ENCODE results near the gene TFAP2B.

- no peak for TF ChIP-seq CTCF (conservative IDR thresholded peaks at IDR 0.05; ENCODE audit: low read length)
- no peak for TF ChIP-seq EZH2phosphoT487 (IDR thresholded peaks at IDR 0.05; ENCODE audit: borderline replicate concordance)
Observed at GRCh38 chr6:50850223-50851048, 31.8 kb downstream of the TFAP2B start.

Data from Loucy (cell line).